GM13976 (cell line): Measurements from ENCODE around the gene CD163L1.

Experiments
- DNase-seq: peaks from one replicate; pipeline ENCODE4 v3.0.0; 2012; ENCODE audit warnings: low spot score
- CTCF ChIP-seq: IDR thresholded peaks from 2 replicates; pipeline ENCODE4 v1.5.1; 2012; ENCODE audit warnings: borderline replicate concordance, mild to moderate bottlenecking; ENCODE audit not compliant: insufficient read depth; ENCODE audit errors: extremely low read depth, missing control alignments, control extremely low read depth
- in situ Hi-C: fragments of 300-500 bp; cut with MboI; formaldehyde crosslinking; loops from one replicate; pipeline ENCODE4 v1.12.0; 2022; ENCODE audit warnings: low sequenced_read_pairs, mixed read lengths, inconsistent platforms; ENCODE audit not compliant: unreplicated experiment

The CD163L1 gene

GRCh38 chr12:7319930-7320329, 124.0 kb downstream of the CD163L1 start:
- no peak for DNase-seq
- TF ChIP-seq CTCF = no peak
- in situ Hi-C loops = no loop called here

GRCh38 chr12:7310070-7310469, 133.9 kb downstream of the CD163L1 start:
- in situ Hi-C loops = no loop called here
- TF ChIP-seq CTCF = no peak
- DNase-seq = no peak
